NOMO-1 treated with DMSO at 0.1 percent for 48 hours (cell line): ENCODE results near the gene PRRC2B.
"Not testable (repeated sequence)": the region's sequence is repeated elsewhere in the genome, so short reads cannot be mapped to it uniquely, and the experiment has no call there.

Experiments used
- DNase-seq: peaks from one replicate; lab custom pipeline; 2025; ENCODE audit not compliant: unreplicated experiment; lab: John Stamatoyannopoulos, UW

Gene PRRC2B

GRCh38 chr9:131467214-131467935 lies 73.5 kb downstream of the PRRC2B start:
- no peak for DNase-seq

DNA sequence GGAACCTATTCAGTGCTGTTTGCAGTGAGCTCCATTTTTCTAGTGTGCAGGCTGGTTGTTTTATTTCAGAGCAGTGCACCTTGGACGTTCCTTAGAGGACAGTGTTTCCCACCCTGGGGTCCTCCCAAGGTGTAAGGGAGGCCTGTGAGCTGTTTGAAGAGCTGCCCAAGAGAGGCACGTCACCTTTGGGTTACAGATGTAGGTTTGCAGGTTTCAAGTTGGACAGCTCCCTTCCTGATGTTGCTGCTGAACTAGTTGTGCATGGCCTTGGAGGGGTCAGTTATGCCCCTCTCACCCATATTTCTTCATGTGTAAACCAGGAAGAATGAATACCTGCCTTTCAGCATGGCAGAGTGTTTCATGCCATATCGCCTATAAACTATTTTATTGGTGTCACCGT lies 74.1 kb downstream of the PRRC2B start:
- DNase-seq = no peak

DNA sequence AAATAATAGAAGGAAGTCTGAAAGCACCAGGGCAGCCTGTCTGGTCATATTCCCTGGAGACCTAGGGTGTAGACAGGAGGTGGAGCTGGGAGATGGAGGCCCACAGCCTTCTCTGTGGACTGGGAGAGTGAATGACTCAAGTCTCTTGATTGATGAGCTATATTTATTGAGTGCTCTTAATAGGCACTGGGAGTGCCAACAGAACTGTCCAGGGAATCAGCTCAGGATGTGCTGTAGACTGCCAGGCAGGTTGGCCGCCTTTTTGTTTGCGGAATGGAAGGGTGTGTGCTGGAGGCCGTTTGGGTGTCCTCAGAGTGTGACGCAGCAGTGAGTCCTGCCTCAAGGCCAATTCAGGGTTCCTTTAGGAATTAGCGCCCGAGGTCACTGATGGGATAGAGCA lies 75.5 kb downstream of the PRRC2B start:
- no peak for DNase-seq

DNA sequence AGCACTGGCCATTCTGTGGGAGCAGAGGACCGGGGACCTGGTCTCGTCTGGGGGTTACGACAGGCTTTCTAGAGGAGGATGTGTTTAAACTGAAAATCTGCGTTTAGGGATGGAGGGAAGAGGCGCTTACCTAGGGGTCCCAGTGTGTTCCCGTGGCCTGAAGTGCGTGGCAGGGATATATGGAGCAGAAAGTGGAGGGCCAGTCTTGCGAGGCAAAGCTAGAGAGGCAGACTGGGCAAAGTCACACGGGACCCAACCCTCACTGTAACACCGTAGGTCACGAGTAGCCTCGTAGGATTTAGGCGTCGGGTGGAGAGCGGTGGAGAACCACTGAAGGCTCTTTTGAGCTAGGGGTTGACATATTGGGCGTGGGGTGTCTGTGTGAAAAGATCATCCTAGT lies 76.1 kb downstream of the PRRC2B start:
- no peak for DNase-seq

- no peak for DNase-seq
Measured at GRCh38 chr9:131470581-131470991, 76.7 kb downstream of the PRRC2B start.

DNA sequence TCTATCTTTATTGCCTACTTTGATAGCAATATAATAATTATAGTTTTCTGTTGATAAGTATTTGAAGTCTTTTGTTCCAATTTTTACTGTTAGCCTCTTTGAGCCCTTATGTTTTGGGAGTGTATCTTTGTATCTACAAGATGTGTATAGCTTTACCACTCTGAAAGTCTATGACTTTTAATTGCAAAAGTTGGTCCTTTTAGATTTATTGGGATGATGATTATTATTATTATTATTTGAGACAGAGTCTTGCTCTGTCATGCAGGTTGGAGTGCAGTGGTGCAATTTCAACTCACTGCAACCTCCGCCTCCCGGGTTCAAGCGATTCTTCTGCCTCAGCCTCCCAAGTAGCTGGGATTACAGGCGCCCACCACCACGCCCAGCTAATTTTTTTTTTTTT lies 78.2 kb downstream of the PRRC2B start:
- DNase-seq = not testable (repeated sequence)

DNA sequence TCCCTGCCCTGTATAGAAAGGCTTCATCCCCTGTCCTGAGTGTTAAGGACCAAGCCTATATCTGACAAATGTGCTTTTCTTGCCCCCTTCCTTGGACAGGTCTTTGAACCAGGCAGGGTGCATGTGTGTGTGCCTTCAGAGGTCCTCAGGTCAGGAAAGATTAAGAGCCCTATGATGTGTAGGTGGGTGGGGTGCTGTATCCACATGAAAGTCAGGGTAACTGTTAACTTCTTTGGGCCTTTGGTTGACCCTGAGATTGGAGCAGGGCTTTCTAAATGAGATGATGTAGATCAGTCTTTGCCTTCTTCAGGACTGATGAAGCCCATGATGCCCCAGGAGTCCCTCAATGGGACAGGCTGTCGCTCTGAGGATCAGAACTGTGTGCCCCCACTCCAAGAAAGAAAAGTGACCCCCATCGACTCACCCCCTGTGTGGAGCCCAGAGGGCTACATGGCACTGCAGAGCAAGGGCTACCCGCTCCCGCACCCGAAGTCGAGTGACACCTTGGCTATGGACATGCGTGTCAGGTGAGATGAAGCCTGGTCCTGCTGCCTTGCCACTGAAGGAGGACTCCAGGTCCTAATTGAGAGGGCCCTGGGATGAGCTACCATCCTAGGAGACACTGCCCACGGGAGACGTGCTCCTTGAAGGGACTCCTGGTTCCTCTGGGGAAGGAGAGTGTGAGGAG lies 79.5 kb downstream of the PRRC2B start:
- DNase-seq = no peak

- no peak for DNase-seq
Measured at GRCh38 chr9:131473891-131474290, 80.0 kb downstream of the PRRC2B start.

- no peak for DNase-seq
Measured at GRCh38 chr9:131474711-131475110, 80.8 kb downstream of the PRRC2B start.

- no peak for DNase-seq
Measured at GRCh38 chr9:131475111-131475955, 81.4 kb downstream of the PRRC2B start.

DNA sequence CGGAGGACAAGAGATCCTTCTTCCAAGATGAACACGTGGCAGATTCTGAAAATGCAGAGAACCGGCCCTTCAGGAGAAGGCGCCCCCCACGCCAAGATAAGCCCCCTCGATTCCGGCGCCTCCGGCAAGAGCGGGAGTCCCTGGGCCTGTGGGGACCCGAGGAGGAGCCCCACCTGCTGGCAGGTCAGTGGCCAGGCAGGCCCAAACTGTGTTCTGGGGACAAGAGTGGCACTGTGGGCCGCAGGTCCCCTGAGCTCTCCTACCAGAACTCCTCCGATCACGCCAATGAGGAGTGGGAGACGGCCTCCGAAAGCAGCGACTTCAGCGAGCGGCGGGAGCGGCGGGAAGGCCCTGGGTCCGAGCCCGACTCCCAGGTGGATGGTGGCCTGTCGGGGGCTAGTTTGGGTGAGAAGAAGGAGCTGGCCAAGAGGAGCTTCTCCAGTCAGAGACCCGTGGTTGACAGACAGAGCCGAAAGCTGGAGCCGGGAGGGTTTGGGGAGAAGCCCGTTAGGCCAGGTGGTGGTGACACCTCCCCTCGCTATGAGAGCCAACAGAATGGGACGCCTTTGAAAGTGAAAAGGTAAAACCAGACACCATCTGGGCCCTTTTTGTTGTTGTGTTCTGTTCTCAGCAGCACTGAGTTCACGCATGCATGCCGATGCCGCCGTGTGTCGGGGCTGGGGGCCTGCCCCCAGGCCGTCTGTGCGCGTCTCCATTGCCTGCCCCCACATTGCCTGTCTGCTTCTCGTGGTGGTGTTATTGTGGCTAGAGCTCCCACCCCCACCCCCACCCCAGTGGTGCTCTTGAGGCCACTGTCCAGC lies 82.3 kb downstream of the PRRC2B start:
- no peak for DNase-seq

GRCh38 chr9:131476777-131477345 lies 83.0 kb downstream of the PRRC2B start:
- no peak for DNase-seq

DNA sequence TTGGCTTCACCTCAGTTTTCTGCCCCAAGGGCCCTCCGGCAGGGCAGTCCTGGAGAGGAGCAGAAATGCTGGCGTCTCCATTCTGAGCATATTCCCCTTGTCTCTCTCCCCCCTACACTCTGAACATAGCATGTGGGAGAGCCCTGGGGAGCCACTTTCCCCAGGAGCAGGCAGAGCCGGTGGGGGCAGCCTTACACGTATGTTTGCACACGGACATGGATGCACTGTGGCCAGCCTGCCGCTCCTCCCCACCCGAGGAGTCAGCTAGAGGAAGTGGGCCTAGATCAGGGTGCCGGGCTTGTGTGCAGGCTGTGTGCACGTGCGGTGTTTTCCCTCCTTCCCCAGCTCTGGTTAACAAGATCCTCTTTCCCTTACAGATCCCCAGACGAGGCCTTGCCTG lies 83.5 kb downstream of the PRRC2B start:
- DNase-seq = no peak

DNA sequence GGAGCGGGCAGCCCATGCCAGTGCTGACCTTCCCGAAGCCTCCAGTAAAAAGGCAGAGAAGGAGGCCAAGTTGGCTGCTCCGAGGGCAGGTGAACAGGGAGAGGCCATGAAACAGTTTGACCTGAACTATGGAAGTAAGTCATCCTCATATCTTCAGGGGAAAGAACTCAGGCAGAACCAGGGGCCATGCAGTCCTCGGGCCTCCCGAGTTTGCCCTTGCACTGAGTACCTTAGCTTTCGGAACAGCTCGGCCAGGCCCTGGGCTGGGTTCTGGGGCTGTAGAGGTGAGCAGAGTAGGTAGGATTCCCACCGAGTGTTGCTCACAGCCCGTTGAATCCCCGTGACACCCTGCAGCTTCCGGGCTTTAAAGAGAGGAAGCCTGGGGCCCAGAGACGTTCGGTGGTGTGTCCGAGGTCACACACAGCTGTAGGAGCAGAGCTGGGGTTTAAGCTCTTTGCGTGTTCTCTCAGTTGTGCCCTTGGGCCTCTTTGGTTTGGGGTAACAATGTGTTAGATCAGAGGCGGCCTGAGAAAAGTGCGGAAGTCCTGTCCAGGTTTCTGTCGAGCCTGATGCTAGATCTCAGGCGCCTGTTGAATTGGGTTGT lies 84.0 kb downstream of the PRRC2B start:
- DNase-seq = no peak

DNA sequence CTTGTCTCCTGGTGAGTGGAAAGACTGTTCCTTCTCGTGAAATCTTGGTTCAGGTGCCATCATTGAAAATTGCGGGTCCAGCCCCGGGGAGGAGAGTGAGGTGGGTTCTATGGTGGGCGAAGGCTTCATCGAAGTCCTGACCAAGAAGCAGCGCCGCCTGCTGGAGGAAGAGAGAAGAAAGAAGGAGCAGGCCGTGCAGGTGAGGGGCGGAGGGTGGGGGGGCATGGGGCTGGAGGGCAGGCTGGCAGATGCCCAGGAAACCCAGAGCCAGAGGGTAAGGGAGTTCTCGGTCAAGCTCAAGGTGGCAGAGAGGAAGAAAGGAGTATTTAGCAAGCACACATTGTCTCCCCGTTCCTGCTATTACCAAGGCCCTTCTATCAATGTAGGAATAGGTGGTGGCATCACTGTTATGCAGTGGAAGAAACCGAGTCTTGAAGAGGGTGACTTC lies 84.6 kb downstream of the PRRC2B start:
- DNase-seq = no peak

DNA sequence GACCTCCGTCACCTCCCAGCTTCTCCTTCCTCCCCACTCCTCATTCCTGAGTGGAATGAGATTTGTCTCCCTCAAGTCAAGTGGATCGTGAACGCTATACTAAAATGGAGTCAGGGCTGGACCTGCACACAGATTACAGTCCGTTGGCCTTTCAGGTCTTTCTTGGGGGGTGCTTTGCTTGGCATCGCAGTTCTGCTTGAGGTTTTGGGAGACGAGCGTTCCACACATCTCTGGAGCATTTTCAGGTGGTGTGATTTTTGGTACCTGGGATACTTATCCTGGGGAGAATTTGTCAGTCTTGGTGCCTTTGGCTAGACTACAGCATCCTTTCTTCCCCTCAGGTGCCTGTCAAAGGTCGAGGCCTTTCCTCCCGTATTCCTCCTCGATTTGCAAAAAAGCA lies 85.0 kb downstream of the PRRC2B start:
- no peak for DNase-seq

DNA sequence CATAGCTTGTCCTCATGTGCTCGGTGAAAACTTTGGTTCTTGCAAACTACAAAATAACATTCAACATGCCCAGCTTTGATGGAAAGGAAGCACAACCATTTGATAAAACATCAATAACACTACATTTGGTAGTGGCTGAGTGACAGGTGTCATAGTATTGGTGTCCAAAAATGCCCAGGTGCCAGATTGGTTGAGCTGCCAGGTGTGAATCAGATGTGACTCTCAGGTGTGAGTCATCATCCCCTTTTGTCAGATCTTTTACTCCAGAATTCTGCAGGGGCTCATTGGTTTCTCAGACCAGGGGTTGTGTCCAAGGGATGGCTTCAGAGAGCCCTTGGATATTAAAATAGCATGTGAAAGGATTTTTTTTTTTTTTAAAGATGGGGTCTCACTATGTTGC lies 86.4 kb downstream of the PRRC2B start:
- DNase-seq = no peak

DNA sequence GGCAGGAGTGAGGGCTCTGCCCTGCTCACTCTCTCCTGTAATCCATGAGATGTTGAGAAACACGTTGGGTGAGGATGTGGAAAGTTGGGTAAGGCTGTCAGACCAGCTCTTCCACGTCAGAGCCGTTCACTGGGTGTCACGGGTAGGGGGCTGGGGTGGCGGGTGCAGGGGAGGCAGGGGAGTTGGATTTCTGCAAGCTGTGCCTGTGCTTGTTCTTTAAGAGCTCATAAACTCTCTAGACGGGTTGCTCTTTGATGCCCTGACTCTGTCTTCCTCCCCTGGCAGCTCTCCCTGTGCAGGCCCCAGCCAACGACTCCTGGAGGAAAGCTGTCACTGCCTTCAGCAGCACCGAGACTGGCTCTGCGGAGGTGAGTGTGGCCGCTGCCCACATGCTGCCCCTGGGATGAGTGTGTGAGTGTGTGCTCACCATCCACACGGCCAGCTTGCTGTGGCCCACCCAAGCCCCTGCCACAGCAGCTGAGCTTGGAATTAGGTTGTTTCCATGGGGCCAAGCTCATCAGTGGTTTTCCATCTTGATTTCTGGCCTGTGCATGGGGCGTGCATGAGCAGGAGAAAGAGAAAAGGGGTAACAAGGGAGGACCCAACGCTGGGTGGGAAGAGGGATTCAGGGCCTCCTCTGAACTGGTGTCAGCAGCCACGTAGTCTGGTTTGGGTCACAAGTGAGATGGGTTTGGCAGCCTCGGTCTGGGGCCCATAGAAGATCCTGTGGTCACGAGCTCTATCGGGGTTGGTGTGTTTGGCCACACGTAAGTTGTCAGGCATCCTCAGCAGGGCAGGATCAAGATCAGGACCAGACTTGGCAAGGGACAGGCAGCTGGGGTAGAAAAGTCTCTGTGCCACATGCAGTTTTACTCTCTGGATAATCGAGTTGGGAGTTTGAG lies 87.8 kb downstream of the PRRC2B start:
- DNase-seq = no peak

DNA sequence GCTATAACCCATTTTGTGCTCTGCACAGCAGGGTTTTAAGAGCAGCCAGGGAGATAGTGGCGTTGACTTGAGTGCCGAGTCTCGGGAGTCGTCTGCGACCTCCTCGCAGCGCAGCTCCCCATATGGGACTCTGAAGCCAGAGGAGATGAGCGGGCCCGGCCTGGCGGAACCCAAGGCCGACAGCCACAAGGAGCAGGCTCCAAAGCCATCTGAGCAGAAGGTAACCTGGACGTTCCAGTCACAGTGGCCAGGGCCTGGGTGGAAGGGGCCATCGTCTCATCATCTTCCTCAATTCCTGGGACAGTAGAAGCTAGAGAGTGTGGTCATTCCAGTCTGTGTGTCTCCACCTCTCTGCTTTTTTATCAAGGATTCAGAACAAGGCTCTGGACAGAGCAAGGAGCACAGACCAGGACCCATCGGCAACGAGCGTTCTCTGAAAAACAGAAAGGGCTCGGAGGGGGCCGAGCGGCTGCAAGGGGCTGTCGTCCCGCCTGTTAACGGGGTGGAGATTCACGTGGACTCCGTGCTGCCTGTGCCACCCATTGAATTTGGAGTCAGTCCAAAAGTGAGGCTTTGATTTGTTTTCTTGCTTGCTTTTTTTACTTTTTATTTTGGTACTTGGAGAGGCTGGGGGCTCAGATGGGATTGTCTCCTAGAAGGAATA lies 88.6 kb downstream of the PRRC2B start:
- no peak for DNase-seq
